Activated CD8-positive, alpha-beta memory T cell treated with anti-CD3 and anti-CD28 coated beads for 24 hours (primary cell): ENCODE measurements around the gene BTBD2.
A peak's percentile ranks its signal among the peaks of the same experiment; 100 is the strongest.

Experiments
- DNase-seq: peaks from one replicate; pipeline ENCODE4 v3.0.0-alpha.2; 2020

Gene BTBD2

DNA sequence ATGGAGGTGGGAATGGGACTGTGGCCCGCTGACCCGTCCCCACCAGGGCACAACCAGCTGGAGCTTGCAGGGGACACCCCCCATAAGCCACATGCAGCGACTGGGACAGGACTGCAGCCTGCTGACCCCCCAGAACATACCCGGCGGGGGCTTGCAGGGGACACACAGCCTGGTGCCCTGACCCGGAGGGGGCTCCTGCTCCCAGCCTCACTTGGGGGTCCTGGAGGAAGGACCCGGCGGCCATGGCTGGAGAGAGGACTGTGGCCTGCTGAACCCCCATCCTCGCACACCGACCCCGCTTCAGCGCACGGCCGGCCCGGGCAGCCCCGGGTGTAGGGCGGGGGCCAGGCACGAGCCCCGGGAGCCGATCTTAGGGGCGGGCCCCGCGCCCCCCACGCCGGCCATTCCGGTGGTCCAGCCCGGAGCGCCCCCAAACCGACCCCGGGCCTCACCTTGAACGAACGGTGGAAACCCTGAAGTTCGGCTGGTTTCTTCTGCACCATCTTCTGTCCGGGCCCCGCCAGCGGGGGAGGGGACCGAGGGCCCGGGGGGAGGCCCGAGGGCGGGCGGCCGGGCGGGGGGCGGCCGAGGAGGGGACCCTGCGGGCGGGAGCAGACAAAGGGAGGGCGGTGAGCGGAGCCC lies 35.0 kb upstream of the BTBD2 start:
- no peak for DNase-seq

DNA sequence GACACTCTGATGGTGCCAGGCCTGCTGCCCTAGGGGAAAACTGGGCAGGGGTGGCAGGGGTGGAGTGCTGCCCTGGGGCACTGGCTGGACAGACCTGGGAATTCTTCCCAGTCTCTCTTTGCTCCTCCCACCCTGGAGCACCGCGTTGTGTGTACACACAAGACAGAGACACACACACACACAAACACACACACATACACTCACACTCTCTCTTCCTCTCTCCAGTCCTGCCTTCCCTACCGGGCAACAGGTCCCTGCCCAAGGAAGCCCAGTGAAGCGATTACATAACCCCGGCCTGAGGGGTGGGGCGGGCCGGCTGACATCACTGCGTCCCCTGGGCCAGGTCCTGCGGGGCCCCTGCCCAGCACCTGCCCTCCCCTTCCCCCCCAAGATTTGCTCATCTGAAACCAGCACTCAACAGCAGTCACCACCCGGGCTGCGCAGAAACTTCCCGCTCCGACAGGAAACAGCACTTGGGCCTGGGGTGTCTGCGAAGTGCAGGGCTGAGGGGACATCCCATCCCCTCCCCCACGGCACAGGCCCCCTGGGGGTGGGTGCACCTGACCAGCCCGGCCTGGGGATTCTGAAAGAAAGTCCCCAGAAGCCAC lies 34.3 kb upstream of the BTBD2 start:
- peak; percentile 84 for DNase-seq

DNA sequence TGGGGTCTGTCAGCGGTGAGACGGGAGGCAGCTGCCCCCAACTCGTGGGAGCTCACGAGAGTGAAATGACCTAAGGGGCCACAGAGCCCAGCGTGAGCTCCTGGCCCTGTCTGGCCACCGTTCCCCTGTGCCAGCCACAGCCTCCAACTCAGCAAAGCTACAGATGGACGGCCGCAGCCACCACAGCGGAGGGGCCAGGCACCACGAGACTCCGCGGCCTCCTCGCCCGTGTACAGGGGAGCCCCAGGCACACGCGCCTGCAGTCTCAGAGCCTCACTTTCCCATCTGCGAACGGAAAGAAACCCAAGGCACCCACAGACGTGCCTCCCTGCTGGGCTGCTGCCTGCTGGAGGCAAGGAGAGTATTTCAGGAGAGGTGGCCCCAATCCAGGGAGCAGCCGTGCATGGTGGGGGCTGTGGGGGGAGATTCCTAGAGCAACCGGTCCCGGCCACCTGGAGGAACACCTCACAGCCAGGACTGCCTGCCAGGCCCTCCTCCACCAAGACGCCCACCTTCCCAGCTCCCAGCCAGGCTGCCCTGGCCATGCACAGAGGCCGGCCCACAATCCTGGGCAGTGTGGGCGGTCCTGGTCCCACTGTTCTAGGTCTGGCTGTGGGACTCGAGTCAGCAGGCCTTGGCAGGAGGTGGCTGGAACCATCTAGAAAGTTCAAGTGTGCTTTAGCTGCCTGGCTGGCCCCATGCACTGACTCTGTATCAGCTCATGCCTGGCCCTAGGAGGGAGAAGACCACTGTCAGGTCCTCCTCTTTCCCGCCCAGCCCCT lies 33.6 kb upstream of the BTBD2 start:
- no peak for DNase-seq

DNA sequence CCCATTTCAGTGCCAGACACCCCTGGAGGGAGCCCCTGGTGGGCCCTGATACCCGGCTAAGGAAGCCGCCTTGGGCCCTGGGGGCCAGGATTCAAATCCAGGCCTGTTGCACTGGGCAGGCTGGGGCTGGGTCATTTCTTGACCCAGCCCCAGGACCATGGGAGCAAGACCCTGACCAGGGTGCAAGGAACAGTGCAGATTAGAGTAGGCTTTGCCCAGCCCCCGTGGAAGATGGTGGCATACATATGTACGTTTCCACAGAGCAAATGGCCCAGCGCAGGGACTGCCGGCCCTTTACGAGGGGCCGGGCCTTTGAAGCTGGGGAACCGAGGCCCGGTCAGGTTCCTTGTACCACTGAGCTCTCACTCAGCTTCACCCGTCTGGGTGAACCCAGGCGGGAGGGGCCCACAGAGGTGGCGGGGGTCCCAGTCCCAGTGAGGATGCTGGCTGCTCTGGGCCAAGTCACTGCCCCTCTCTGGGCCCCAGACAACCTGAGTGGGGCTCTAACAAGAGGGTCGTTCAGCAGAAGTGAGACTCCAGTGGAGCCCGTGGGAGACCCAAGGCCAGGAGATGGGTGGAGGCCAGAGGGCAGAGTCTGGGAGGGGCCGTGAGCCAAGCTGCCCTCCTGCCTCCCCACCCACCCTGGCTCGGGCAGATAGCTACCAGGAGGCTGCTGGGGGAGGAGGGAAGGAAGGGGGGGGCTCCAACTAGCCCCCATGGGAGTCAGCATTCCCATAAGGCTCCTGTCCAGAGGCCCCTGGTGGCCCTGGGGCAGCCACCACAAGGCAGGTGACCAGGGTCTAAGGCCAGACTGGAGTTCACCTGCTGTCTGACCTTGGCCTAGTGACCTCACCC lies 32.8 kb upstream of the BTBD2 start:
- no peak for DNase-seq

DNA sequence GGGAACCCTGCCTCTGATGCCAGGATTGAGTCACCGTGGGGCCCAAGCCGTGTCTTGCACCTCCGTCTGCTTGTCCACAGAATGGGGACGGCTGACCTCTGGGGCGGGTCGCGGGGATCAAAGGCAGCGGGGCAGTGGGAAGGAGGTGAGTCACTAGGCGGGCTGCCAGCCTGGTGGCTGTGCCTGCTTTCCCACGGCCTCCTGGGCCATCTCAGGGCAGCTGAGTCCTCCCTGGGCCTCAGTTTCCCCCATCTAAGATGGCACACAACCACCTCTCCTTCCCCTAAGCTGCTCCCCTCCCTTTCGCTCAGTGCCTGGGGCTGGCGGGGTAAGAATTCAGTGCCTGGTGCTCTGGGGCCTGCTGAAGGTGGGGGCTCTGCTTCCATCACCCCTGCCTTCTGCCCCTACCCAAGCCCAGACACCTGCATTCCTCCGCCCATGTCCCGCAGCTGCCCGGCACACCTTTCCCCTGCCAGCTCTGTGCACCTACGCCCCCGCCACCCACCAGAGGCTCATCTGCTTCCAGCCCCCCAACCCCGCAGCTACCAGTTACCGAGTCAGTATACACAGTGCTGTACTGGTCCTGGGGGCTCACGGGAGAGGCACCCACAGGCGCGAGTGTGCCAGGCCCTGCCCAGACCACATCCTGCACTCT lies 32.1 kb upstream of the BTBD2 start:
- peak; percentile 60 for DNase-seq

DNA sequence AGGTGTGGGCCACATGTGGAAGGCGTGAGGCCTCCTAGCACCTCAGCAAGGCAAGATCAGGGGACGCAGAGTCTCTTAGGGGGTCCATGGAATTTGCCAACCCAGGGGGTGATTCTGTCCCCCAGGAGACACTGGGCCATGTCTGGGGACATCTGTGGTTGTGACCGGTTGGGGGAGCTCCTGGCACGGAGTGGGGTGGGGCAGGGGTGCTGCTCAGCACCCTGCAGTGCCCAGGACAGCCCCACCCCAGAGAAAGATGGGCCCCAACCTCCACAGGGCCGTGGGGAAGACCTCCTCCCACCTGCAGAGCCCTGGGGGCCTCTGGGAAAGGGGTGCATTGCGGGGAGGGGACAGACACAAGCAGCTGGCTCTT lies 31.5 kb upstream of the BTBD2 start:
- no peak for DNase-seq

DNA sequence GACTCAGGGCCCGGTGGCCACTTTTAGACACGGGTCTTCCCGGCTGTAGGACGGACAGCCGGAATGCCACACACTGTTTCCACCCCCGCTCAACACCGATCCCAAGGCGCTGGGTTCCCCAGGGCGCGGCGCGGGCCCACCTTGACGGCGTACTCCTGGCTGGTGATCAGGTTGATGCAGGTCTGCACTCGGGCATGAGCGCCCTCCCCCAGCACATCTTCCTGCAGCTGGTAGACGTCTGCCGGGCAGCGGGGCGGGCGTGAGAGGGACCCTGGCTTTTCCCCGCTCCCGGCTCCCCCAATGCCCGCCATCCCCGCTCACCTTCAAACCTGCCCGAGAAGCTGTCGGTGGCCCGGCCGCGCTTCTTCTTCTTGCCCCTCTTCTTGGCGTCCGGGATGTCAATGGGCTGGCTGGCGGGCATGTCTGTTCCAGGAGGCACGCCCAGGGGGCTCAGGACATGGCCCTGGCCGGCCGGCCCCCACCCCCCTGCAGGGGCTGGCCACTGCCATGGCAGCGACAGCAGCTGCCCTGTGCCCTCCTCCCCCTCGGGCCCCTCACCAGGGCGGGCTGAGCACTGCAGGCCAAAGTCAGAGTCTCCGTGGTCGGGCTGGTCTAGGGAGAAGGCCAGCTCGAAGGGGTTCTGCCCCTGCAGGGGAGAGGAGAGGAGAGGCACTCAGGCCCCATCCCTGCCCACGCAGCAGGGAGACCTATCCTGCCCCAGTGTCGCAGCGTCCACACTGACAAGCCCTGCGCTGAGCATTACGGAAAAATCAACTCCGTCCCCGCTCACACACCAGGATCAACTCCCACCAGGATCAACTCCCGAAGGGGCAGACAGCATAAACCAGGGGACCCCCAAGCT lies 30.8 kb upstream of the BTBD2 start:
- no peak for DNase-seq

DNA sequence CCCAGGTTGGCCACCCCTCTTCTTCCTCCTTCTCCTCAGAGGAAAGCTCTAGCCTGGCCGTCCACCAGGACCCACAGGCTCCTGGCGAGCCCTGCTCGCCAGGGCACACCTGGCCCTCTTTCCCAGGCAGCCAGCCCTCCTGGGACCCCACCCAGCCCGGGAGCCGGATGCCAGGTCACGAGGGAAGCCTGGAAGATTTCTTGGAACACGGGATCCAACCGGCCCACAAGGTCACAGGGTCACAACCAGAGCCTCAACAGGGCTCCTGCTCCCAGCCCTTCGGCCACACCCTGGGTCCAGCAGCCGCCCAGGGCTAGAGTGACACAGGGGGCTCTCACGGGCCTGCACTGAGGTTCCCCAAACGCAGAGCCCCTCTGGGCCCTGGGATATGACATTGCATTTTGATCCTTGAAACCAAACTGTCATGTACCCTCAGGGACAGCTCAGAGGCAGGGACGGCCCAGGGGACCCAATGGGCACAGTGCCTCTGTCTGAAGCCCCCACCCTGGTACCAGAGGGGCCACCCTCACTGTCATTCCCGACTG lies 30.1 kb upstream of the BTBD2 start:
- no peak for DNase-seq

DNA sequence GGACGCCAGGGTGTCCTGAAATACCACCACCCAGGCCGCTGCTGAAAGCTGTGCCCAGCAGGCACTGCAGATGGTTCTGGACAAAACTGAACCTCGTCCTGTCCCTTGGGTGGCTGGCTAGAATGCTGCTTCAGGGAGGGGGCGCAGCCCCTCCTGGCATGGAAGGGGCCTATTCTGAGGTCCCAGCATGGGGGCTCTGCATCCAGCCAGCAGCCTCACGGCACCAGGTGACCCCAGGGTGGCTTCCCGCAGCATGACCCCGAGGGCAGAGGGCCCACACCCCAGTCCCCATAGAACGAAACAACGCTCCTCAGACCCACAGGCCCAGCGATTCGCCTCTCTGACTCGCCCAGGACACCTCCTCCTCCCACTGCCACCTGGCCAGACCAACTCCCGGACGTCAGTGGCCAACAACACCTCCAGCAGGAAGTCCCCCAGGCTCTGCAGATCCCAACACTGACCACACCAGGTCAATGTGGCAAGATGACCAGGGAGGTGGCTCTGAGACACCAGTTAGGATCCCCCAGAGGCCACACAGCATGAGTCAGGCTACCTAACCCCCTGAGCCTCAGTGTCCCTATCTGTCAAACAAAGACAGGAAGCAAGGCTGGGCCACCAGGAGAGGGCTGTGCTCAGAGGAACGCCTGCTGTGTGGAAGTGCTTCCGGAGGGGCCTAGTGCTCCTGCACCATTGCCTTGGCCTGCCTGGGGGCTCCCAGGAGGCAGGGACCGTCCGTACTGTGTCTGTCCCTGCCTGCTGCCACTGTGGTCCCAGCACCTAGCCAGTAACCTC lies 29.4 kb upstream of the BTBD2 start:
- DNase-seq: no peak

DNA sequence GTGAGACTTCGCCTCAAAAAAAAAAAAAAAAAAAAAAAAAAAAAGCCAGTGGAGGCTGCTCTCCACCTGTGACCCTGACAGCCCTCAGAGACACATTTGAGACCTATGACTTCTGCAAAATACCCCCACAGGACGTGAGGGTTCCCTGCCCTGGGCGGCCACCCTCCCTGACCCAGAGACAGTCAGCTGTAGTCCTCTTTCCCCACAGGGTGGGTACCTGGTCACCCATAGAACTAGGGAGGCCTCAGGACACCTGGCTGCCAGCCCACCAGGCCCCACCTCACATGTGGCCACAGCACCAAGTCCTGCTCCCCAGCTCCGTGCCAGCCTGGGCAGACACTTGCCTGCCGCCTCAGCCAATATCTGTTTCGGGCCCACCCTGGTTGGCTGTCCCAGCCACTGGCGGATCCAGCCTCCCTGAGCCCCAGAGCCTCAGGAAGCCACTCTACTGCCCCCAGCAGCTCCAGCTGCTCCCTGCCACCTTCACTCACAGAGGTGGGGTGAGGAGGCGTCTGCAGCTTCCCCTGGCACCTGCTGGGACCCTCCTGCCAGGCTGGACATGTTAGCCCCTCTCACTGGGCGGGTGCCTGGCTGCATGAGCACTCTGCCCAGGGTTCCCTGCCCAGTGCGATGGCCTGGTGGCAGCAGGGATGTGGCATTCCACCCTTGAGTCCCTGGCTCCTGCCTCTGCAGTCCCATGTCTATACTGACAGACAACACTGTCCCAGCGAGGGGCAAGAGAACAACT lies 28.6 kb upstream of the BTBD2 start:
- DNase-seq: peak; percentile 57

DNA sequence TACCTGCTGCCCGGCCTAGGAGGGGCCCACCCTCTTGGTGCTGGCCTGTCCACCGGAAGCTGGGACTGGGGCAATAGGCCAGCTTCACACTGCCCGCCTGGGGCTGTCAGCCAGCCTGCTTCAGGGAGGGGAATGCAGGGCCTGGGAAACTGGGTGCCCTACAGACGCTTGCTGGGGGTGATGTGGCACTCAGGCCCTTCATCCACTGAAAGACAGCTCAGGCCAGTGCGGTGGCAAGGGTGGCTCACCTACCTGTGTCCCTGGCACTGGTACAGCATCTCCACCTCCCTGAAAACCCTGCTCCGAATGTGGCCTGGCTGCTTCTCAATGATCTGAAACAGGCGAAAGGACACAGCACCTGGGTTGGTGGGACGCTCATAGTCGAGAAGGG lies 27.7 kb upstream of the BTBD2 start:
- DNase-seq: peak; percentile 62

DNA sequence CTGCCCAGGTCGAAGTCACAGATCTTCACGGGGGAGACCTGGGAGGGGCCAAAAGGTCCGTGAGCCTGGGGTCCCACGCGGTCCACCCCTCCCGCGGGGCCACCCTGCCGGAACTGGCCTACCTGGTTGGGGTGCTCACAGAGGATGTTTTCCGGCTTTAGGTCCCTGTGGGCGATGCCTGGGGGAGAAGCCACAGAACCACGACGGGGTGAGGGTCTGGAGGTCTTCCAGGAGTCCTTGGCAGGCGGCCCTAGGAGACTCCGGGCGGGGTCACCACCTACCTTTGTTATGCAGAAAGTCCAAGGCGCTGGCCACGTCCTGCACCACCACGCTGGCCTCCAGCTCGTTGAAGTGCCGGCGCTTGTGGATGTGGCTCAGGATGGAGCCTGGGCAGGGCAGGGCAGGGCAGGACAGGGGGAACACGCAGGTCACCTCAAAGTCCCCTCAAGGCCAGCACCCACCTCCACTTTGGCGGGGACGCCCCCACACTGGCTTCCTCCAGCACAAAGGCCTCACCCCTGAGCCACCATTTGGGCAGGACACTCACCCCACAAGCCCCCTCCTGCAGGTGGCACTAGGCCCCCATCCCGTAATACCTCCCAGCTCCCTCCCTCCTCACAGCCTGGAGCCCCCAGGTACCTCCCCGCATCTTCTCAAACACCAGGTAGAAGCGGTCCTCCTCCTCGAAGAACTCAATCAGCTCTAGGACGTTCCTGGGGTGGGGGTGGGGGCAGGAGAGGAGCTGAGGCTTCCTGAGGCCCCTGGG lies 27.2 kb upstream of the BTBD2 start:
- DNase-seq: peak; percentile 72

DNA sequence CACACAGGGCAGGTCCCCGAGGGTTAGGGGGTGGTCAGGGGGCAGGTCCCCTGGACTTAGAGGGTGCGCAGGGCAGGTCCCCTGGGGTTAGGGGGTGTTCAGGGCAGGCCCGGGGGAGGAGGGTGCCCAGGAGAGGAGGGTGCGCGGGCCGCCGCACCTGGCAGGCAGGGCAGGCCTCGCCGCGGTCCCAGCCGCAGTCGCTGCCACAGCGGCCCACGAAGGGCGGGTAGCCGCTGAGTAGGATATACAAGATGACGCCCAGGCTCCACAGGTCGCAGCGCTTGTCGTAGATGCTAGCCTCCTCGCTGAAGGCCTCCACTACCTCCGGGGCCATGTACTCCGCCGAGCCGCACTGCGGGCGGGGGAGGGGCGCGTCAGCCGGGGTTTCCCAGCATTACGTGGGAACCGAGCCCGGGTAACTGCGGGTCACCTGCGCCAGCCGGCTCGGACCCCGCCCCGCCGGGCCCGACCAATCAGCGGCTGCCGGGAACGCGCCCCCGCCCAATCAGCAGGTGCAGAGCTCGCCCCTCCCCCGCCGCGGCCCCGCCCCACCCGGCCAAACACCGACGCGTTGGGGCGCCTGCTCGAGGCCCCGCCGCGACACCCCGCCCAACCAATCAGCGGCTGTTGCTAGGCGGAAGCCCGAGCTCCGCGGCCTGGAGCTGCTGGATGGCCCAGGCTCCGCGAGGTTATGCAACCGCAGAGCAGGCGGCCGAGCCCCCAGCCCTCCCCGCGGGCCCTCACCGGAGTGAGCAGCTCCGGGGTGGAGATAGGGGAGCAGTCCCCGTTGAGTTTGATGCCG lies 26.4 kb upstream of the BTBD2 start:
- DNase-seq: peak; percentile 99

DNA sequence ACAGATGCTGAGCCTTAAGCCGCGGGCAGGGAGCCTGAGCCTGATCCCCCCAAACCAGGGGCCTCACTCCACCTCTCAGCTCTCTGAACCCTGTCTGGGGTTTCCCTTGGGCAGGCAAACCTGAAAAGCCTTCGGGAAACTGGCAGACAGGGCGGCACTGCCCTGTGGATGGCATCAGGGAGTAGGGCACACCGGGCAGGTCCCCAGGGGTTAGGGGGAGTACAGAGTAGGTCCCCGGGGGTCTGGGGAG lies 25.8 kb upstream of the BTBD2 start:
- DNase-seq: no peak

DNA sequence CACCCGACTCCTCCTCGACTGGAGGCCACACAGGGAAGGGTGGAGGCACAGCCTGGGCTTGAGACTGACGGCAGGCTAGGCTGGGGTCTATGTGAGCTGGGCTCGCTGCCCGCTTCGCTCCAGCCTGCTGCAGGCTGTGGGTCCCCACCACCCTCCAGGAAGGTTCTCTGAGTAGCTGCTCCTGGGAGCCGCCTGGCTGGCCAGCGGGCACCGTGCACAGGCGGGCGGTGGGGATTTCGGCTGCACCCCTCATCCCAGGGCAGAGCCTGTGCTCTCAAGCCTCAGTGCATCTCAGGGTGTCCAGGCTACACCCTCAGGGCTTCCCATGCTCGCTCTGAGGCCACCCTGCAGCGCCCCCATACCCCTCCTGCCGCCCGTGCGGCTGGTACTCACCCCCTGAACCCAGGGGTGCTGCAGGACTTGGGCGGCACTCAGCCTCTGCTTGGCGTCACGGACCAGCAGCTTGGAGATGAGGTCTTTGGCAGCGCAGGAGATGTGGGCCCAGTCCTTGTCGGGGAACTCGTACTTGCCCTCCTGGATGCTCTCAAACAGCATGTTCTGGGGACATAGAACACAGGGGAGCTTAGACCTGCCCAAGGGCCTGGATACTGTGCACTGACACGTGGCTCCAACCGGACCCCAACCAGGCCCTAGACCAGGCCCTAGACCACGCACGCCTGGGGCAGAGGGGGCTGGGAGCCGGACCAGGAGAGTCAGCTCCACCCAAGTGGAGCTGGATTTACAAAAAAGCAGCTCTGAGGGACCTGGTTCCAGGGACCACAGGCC lies 25.3 kb upstream of the BTBD2 start:
- peak; percentile 56 for DNase-seq

DNA sequence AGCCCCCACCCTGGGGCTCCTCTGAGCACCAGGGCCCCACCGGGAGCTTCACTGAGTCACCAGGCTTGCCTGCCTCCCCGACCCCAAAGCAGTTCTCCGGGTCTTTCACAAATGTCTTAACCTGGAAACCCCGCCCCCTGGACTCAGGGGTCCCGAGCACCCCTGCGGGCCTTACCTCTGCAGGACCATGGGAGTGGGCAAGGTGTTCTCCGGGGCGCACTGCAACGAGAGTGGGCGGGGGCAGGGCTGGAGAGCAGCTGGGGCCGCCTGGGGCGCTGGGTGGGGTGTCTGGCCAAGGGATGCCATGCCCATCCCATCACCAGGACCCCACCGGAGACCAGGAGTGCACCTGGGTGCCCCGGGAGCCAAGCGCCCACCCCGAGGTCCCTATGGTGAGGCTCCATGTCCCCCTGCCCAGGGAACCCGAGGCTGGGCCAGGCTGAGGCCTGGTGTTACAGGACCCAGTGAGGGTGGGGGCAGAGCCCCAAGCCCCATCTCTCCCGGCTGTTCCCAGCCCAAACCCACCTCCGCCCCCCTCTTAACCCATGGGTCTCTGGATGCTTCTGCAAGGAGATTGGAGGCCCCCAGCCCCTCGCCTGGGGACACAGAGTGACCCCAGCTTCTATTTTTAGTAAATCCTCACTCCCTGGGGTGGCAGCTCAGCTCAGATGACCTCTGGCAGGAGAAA lies 24.6 kb upstream of the BTBD2 start:
- DNase-seq: no peak
